ENCODE measurements around the gene SCNN1B.

DNA sequence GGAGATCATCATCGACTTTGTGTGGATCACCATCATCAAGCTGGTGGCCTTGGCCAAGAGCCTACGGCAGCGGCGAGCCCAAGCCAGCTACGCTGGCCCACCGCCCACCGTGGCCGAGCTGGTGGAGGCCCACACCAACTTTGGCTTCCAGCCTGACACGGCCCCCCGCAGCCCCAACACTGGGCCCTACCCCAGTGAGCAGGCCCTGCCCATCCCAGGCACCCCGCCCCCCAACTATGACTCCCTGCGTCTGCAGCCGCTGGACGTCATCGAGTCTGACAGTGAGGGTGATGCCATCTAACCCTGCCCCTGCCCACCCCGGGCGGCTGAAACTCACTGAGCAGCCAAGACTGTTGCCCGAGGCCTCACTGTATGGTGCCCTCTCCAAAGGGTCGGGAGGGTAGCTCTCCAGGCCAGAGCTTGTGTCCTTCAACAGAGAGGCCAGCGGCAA, 78.4 kb downstream of the SCNN1B start:
- no peak for TF ChIP-seq POLR2A (IDR thresholded peaks at IDR 0.05)
- TF ChIP-seq, protein P1, sequence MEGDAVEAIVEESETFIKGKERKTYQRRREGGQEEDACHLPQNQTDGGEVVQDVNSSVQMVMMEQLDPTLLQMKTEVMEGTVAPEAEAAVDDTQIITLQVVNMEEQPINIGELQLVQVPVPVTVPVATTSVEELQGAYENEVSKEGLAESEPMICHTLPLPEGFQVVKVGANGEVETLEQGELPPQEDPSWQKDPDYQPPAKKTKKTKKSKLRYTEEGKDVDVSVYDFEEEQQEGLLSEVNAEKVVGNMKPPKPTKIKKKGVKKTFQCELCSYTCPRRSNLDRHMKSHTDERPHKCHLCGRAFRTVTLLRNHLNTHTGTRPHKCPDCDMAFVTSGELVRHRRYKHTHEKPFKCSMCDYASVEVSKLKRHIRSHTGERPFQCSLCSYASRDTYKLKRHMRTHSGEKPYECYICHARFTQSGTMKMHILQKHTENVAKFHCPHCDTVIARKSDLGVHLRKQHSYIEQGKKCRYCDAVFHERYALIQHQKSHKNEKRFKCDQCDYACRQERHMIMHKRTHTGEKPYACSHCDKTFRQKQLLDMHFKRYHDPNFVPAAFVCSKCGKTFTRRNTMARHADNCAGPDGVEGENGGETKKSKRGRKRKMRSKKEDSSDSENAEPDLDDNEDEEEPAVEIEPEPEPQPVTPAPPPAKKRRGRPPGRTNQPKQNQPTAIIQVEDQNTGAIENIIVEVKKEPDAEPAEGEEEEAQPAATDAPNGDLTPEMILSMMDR (IDR thresholded peaks at IDR 0.05): no peak
